GM21723 (cell line): ENCODE measurements around the gene RPRML.
"Not testable (repeated sequence)": the region's sequence is repeated elsewhere in the genome, so short reads cannot be mapped to it uniquely, and the experiment has no call there.

Experiments
- ATAC-seq: cut with Tn5 transposase; IDR thresholded peaks from one replicate; pipeline ENCODE4 v1.9.1; 2021; ENCODE audit warnings: mild to moderate bottlenecking, moderate library complexity; ENCODE audit not compliant: unreplicated experiment

The RPRML gene

GRCh38 chr17:46977348-46977747 lies 1.7 kb downstream of the RPRML start:
- no peak for ATAC-seq

GRCh38 chr17:46976626-46977270 lies 2.3 kb downstream of the RPRML start:
- no peak for ATAC-seq

- no peak for ATAC-seq
Observed at GRCh38 chr17:46975287-46975686, 3.8 kb downstream of the RPRML start.

- no peak for ATAC-seq
Observed at GRCh38 chr17:46974086-46974485, 5.0 kb downstream of the RPRML start.

GRCh38 chr17:46972346-46972745 lies 6.7 kb downstream of the RPRML start:
- no peak for ATAC-seq

- no peak for ATAC-seq
Observed at GRCh38 chr17:46971647-46972300, 7.3 kb downstream of the RPRML start.

GRCh38 chr17:46968896-46969295 lies 10.2 kb downstream of the RPRML start:
- ATAC-seq, result no peak

- ATAC-seq, result no peak
Observed at GRCh38 chr17:46968224-46968834, 10.7 kb downstream of the RPRML start.

GRCh38 chr17:46964315-46965265 lies 14.5 kb downstream of the RPRML start:
- no peak for ATAC-seq

- no peak for ATAC-seq
Observed at GRCh38 chr17:46963571-46963970, 15.5 kb downstream of the RPRML start.

- no peak for ATAC-seq
Observed at GRCh38 chr17:46962374-46962790, 16.7 kb downstream of the RPRML start.

- no peak for ATAC-seq
Observed at GRCh38 chr17:46960152-46960551, 18.9 kb downstream of the RPRML start.

- ATAC-seq, result no peak
Observed at GRCh38 chr17:46958041-46958591, 20.9 kb downstream of the RPRML start.

GRCh38 chr17:46953191-46953590 lies 25.9 kb downstream of the RPRML start:
- ATAC-seq, result not testable (repeated sequence)

- no peak for ATAC-seq
Observed at GRCh38 chr17:46952115-46952514, 26.9 kb downstream of the RPRML start.

- no peak for ATAC-seq
Observed at GRCh38 chr17:46951706-46952105, 27.3 kb downstream of the RPRML start.

GRCh38 chr17:46950997-46951621 lies 27.9 kb downstream of the RPRML start:
- ATAC-seq, result no peak

GRCh38 chr17:46950342-46950996 lies 28.6 kb downstream of the RPRML start:
- ATAC-seq, result no peak

- ATAC-seq, result no peak
Observed at GRCh38 chr17:46949291-46950174, 29.5 kb downstream of the RPRML start.
